HUDEP-2 (cell line): ENCODE results near the gene MN1.
"Not testable (repeated sequence)": the region's sequence is repeated elsewhere in the genome, so short reads cannot be mapped to it uniquely, and the experiment has no call there.

Experiments
- DNase-seq, 76 experiments: peaks; one replicate each; lab custom pipeline; 2025; ENCODE audit not compliant: unreplicated experiment in 76 of 76; lab: John Stamatoyannopoulos, UW

MN1 gene

DNA sequence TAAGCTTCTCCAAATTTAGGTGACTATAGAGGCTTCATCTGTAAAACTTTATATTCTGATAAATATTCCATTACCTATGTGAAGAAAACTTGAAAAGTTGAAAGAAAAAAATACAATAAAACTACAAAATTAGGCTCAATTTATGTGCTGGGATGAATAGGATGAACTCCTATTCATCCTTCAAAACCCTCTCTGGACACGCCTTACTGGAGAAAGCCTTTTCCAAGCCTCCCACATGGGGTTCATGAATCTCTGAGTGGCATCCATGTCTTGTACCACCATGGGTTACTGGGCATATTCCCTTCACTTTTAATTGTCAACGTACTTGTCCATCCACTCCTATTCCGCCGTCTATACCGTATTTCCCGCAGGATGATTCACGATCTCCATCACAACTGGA is 55.7 kb downstream of the MN1 start:
- DNase-seq: no peak

DNA sequence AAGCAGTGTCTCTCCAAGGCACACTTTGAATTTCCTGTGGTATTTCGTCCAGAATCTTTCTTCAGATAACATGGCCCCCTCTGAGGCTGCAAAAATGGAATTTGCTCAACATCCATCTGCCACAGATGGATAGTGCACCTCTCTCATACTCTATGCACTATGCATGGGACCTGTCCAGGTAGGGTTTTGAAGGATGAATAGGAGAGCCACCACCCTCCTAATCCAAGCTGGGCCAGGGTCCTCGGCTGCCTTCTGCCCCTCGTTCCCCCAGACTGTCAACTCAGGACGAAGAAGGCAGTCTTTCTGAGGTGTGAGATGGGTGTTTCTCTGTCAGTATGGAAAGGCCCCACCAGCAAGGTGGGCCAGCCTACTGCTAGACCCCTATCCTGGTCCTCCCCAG is 56.4 kb downstream of the MN1 start:
- DNase-seq: no peak

DNA sequence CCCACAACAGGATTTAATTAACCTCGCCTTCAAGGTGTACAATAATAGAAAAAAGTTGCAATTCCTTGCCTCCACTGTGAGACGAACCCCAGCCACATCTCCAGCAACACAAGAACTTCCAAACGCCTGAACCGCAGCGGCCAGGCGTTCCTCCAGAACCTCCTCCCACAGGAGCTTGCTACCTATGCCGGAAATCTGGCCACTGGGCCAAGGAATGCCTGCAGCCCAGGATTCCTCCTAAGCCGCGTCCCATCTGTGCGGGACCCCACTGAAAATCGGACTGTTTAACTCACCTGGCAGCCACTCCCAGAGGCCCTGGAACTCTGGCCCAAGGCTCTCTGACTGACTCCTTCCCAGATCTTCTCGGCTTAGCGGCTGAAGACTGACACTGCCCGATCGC is 57.5 kb downstream of the MN1 start:
- not testable (repeated sequence) for DNase-seq

DNA sequence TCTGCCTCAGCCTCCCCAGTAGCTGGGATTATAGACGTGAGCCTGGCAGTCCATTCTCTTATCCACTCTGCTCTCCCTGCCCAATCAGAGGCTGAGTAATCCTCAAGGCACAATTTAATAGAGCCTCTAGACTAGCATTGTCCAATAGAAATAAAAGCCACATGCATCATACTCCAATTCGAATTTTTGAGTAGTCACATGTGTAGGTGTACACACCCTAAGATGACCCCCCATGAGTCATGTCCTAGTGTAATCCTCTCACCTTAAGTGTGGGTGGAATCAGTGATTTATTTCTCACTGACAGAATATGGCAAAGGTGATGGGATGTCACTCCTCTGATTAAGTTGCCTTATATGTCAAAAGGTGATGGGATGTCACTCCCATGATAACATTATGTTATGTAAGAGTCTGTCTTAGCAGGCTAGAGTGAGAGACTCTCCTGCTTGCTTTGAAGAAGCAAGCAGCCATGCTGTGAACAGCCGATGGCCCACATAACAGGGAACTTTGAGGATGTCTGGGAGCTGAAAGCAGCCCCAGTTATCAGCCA is 61.3 kb downstream of the MN1 start:
- DNase-seq: no peak

DNA sequence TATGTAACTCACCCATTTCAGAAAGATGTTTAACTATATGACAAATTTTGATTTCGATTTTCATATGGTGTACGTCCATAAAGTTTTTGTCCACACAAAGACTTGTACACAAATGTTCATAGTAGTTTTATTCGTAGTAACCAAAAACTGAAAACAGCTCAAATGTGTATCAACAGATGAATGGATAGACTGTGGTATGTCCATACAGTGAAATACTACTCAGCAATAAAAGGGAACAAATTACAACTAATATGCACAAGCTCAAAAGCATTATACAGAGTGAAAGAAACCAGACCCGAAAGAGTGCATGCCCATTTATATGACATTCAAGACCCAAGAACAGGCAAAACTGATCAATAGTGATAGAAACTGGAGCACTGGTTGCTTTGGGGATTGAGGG is 64.0 kb downstream of the MN1 start:
- DNase-seq: no peak

DNA sequence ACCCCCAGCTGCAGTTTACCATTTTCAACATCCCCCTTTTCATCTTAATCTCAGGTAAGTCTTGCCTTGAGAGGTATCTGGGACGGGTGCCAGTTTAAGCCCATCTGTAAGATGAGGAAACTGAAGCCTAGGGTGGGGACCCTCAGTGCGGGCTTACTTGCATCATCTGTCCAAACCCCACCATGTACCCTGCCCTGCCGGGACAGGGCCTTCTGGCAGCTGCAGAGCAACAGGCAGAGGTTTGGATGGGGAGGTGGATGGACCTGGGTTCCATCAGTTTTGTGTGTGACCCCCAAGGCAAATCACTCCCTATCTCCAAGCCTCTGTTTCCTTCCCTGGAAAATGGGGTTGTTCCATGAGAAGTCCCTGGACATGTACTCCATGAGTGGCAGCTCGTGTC is 67.5 kb downstream of the MN1 start:
- no peak for DNase-seq

DNA sequence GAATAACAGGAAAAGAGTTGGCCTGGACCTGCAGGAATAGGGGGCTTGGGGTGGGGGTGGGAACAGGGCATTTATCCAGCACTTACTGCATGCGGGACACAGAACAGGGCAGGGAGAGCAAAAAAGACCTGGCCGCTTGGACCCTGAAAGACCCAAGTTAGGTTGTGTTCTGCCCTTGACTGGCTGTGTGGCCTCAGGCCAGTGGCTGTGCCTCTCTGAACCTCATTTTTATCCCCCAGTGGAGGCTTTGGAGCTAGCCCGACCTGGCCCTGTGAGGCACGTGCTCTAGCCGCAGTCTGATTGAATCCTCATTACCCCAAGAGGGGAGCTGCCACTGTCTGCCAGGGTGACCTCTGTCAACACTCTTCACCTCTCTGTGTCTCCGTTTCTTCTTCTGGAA is 68.7 kb downstream of the MN1 start:
- no peak for DNase-seq

DNA sequence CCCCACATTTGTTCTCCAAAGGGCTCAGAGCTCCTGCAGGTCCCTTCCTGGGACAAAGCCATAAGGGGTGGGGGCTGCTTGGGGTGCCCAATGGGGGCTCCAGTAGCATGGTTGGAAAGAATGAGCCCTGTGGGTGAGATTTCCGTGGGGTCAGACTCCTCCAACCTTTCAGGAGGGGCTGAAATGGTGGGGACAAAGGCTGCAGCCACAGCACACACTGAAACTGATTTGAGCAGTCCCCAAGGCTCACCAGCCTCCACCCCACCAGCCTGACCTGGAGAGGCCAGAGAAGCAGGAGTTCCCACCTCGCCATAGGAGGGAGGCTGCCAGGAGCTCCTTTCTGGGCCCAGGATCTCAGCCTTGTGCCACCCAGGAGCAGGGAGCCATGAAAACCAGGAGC is 69.2 kb downstream of the MN1 start:
- no peak for DNase-seq

DNA sequence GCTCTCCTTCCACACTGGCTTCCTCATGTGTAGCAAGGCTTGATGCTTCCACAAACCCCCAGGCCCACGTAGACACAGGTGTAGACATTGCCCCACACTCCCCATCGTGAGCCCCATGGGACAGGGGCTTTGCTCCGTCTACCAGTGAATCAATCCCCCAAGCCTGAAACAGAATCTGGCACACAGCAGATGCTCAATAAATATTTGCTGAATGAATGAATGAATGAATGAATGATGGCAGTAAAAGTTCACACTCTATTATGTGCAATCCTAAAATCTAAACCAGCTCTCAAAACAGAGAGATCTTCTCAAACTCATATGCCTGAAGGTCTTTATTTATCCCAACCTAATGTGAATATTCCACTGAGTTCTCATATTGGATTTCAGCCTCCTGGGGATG is 69.9 kb downstream of the MN1 start:
- no peak for DNase-seq

DNA sequence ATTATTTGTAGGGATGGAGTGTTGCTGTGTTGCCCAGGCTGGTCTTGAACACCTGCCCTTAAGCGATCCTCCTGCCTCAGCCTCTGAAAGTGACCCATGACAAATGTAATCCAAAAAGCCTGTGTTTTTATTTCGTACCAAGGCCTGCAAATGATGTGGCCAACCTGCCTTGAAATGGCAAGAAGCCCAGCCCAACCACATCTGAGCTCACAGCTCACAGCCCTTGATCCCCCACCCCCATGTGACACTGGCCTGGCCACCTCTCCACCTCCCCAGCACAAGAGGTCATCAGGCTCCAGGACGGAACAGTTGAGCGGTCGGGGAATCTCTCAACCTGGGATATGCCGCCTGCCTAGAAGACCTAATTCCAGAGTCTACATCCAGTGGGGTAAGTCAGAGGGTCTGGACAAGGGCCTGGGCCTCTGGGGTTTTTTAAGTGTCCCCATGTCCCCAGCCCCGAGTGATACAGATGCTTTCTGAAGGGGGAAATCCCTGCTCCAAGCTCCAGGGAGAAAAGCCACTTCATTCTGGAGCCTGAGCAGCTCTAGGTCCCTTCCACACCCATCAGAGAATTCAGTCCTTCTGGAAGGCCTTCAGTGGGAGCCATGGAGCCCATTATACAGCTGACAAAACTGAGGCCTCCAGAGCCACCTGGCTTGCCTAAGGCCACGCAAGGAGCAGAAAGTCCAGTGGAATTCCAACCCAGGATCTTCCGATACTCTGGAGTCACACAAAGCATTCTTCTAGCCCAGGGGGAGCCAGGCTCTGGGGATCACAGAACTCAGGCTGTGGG is 70.7 kb downstream of the MN1 start:
- DNase-seq: no peak

DNA sequence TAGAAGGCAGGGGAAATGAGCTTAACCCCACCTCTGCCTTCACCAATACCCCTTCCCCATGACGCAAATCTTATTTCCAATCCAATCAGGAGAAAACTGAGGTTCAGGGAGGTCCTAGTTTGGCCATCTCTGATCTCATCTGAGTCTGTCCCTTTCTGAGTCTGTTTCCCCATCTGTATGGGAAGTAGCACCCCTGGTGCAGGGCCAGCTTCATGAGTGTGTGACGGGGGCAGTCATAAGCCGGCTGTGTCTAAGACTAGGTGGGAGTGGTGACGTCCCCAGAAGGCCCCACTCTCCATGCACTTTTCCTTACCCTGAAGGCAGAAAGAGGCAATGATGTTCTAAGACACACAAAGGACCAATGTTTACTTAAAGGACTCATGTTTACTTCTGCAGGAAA is 72.3 kb downstream of the MN1 start:
- no peak for DNase-seq

DNA sequence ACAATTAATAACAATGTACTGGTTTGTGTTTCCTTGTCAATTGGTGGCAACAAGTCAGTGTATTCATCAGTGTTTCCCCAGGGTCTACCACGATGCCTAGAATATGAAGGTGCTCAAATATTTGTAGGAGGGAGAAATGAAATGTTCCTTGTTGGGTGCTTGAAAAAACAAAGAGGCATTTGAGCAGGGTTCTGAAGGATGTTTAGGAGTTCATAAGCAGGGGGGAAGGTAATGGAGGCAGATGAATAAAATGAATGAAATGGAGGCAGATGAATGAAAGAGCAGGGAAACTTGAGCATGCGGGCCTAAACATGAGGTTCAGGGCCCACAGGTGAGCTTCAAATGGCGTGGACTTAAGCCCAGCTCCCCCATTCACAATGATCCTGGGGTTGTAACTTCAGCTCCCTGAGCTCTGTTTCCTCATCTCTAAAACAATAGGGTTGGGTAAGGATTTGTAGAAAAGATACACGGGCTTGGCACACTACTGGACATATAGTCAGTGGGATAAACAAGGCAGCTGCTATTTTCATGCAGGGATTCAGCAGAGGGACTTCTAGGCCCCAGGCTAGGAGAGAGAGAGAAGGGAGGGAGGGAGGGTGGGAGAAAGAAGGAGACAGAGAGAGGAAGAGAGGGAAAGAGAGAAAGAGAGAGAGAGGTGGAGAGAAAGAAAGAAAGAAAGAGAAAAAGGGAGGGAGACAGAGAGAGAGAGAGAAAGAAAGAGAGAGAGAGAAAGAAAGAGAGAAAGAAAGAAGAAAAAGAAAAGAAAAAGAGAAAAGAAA is 73.7 kb downstream of the MN1 start:
- no peak for DNase-seq

DNA sequence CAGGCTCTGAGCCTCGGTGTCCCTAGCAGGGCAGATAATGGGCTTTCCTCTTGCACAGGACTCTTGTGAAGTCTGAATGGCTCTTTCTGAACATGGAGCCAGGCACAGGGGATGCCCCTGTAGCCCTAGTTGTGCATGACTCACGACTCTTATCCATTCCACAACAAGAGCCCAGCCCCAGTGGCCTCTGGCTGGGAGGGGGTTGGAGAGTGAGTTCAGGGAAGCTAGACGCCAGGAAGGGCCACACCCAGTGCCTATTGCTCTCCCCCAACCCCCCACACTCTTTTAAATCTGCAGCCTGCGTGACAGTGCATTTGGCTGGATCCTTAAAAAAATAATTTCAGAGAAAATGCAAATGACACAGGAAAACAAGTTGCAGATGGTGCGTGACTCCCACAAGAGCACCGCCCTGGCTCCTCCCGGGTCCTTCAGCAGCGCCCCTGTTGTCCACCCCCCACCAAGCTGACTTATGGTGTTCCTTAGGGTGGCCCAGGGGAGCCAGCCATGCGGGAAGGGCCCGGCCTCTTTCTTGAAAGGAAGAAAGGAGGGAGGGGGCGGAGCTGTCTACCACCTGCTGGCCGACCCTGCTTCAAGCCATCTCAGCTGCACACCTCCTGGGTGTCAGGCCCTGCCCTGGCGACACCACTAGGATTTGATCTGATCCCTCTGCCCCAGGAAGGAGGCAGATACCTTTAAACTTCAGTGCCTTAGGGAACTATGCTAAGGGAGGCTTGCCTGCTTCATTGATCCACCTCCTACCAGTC is 74.7 kb downstream of the MN1 start:
- DNase-seq: peak in 67 of 76 experiments; percentile 4 to 82 (median 55)

DNA sequence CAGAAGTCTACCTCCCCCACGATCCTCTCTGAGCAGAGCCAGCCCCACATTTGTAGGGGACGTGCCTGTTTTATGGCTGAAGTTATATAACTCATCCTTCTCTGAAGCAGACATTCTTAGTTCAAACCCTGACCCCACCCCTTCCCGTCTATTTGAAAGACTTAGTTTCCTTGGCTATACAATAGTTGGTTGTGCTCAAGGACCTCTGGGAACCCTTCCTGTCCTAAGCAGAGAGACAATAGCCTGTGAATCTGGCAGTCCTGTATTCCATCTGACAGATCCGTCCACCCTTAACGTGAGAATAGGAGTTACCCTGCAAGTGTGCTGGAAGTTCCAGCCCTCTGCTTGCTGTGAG is 75.2 kb downstream of the MN1 start:
- DNase-seq: no peak

DNA sequence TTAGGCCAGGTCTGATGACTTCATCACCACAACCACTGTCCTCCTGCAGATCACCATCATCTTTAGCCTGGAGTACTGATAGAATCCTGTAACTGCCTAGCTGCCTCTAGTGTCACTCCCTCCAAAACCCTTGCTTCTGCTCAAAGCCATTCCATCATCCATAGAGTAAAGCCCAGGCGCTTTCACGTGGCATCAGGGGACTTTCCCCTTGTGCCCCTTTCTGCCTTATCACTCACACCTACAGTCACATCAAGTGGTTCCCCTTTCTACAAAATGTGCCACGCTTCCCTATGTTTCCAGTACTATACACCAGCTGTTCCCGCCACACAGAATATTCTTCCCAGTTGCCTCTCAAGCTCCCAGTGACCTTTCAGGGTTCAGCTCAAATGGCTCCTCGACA is 75.9 kb downstream of the MN1 start:
- DNase-seq: no peak

DNA sequence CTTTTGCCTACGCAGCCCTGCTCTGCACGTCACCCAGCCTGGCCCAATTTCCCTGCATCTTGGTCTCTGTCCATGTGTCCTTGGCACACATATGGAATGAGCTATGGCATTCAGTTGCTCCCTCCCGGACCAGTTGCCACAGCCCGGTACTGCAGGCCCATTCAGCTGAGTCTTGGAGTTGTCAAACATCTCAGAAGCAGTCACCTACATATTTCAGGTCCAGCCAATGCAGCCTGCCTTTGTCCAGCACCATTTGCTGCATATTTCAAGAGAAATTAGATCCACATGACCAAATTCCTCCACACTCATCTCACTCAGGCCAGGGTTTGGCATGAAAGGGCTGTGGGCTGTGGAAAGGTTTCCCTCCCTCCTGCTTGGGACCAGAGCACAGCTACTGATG is 76.8 kb downstream of the MN1 start:
- DNase-seq: no peak

DNA sequence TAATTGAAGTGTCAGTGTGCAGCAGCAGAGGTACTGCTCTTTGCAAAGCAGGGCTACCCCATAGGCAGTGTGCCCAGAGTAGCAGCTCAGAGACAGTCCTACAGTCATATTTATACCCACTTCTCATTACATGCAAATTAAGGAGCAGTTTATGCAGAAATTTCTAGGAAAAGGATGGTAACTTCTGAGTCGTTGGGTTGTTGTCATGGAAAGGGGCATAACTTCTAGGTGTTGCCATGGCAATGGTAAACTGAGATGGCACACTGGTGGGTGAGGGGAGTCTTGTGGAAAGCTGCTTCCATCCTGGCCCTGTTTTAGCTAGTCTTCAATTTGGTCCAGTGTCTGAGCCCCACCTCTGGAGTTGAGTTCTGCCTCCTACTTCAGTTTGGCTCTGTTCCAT is 77.4 kb downstream of the MN1 start:
- DNase-seq: no peak

DNA sequence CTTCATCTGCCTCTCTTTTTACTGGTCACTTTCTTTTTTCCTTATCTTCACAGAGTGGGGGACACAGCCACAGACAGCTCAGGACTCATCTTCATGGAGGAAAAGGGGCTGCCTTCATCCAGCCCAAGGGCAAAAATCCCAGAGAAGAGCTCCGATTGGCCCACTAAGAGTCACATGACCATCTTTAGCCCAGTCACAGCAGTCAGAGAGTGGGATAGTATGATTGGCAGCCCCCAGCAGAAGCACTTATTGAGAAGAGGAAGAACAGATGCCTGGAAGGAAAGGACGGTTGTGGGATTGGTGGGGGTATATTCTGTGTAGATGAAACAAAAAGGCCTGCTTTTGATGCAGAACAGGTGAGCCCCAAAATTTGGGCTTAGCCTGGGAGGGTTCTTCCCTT is 77.8 kb downstream of the MN1 start:
- no peak for DNase-seq

DNA sequence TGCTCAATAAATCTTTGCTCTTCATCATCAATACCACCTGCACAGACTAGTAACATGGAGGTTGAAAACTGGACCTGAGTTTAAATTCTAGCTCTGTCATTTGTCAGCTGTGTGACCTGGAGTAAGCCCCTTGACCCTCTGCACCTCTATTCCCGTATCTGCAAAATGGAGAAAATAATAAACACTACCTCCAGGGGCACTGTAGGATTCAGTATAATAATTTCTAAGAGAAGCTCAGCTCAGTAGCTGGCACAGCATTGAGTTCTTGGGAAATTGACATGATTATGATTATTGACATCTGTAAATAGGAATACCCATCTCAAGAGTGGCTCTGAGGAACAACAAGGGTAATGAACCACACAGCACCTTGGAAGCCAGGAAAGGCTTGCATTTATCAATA is 78.4 kb downstream of the MN1 start:
- peak in 1 of 76 experiments; percentile 7 for DNase-seq

DNA sequence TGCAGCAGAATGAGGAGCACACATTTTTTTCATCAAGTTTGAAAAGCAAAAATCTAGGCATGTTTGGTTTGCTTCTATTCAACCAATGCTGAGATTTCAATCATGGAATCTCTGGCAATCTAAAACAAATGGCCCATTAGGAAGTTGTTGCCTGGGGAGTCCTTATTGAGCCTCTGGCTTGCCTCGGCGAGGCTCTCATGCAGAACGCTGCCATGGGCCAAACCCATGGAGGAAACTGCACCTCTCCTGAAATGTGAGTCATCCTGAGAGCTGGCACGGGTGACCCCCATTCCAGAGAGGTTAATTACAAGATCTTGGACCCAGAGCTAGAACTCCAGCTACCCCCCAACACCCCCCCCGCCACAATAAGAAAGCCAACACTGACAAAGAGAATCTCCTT is 80.7 kb downstream of the MN1 start:
- no peak for DNase-seq

DNA sequence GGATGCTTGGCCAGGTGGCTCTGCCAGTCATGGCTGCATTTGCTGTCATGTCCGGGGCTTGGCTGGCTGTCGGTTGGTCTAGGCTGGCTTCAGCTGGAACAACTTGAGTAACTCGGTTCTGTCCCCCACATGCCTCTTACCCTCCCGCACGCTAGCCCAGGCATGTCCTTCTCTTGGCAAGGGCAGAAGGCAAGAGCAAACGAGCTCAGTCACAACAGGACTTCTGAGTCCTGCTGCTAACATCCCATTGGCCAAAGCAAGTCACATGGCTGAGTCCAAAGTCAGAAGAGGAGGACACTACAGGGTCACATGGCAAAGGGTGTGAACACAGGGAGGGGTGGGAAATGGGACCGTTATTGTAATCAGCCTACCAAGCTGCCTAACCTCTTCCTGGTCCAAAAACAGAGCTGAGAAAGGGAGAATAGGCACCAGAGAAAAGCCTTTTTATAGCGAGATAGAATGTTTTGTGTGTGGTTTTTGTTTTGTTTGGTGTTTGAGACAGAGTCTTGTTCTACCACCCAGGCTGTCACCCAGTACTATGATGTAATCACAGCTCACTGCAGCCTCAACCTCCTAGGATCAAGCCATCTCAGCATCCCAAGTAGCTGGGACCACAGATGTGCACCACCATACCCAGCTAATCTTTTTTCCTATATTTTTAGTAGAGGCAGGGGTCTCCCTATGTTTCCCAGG is 81.9 kb downstream of the MN1 start:
- DNase-seq: peak in 47 of 76 experiments; percentile 1 to 65 (median 27)
